AG10803 (cell line): ENCODE data around the gene C10orf53.

ENCODE experiments used
- DNase-seq: peaks from one replicate; pipeline ENCODE4 v3.0.0; 2010; ENCODE audit warnings: low read depth
- H3K4me3 ChIP-seq: 2 replicates; pipeline ENCODE4 v1.5.1; 2011; ENCODE audit warnings: mild to moderate bottlenecking, low read length, control low read depth
- TF ChIP-seq, protein P1 (sequence below): conservative IDR thresholded peaks from 2 replicates; pipeline ENCODE4 v1.5.1; 2011; ENCODE audit warnings: mild to moderate bottlenecking, low read length, control low read depth, inconsistent platforms

The C10orf53 gene

DNA sequence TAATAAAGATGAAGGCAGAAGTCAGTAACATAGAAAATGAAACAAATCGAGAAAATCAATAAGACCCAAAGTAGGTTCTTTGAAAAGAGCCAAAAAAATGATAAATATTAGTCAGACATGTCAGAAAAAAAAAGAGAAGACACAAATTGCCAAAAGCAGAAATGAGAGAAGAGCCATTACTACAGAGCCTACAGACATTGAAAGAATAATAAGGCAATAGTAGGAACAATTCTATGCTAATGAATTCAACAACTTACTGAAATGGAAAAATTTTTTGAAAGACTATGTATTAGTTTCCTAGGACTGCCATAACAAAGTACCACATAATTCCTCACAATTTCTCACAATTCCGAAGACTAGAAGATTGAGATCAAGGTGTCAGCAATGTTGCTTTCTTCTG is 47.1 kb downstream of the C10orf53 start:
- TF ChIP-seq, protein P1, sequence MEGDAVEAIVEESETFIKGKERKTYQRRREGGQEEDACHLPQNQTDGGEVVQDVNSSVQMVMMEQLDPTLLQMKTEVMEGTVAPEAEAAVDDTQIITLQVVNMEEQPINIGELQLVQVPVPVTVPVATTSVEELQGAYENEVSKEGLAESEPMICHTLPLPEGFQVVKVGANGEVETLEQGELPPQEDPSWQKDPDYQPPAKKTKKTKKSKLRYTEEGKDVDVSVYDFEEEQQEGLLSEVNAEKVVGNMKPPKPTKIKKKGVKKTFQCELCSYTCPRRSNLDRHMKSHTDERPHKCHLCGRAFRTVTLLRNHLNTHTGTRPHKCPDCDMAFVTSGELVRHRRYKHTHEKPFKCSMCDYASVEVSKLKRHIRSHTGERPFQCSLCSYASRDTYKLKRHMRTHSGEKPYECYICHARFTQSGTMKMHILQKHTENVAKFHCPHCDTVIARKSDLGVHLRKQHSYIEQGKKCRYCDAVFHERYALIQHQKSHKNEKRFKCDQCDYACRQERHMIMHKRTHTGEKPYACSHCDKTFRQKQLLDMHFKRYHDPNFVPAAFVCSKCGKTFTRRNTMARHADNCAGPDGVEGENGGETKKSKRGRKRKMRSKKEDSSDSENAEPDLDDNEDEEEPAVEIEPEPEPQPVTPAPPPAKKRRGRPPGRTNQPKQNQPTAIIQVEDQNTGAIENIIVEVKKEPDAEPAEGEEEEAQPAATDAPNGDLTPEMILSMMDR: no peak
- no peak overlapping the region for H3K4me3 ChIP-seq
- DNase-seq: no peak

DNA sequence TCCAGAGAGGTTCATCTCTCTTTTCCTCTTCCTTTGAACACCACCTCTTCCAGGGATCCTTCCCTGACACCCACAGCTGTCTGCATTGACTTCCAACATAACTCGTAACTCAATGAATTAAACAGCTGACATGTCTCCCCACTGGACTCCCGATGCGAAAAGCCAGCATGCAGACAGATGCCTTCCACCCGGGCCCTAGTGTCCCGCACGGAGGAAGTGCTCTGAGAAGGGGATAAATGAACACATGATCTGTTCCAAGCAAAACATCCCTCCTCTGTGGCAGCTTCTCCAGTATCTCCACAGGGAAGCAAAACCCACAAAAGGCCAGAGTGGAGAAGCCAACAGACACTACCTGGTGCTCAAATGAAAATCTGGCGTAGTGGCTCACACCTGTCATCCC is 54.4 kb downstream of the C10orf53 start:
- TF ChIP-seq, protein P1: no peak
- DNase-seq: no peak
- H3K4me3 ChIP-seq: no peak overlapping the region

DNA sequence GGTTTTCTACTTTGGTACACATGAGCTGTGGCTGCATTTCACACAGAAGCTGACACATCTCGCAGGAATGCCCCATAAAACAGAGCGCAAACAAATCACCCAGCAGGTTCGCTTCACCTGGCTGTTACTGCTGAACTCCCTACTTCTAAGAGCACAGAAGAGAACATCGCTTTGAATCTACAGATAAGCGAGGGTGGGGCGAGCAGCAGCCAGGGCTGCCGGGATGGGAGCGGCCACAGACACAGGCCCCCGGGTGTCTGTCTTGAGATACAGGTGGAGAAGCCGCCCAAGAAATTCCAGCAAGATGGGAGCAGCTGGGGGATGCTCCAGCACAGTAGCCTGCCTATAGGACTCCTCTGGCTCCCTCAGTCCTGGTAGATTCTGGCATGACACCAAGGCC is 55.2 kb downstream of the C10orf53 start:
- no peak overlapping the region for H3K4me3 ChIP-seq
- no peak for DNase-seq
- TF ChIP-seq, protein P1: no peak

DNA sequence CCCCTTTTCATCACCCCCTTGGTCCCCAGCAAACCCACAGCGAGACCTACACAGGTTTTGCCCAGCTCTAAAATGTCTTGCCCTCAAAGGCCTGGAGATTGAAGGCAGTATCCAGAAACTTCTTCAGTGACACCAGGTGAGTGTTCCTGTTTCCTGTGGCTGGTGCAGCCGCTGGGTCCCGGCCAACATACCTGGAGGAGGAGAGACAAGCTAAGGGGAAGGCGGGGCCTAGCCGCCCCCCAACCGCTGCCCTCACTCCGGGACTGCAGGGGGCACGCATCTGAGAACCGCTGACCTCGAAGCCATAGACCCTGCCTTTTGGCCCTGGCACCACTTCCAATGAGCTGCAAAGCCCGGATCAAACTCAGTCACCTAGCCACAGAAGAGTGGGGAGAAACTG is 55.7 kb downstream of the C10orf53 start:
- TF ChIP-seq, protein P1: no peak
- no peak for DNase-seq
- H3K4me3 ChIP-seq: no peak overlapping the region

DNA sequence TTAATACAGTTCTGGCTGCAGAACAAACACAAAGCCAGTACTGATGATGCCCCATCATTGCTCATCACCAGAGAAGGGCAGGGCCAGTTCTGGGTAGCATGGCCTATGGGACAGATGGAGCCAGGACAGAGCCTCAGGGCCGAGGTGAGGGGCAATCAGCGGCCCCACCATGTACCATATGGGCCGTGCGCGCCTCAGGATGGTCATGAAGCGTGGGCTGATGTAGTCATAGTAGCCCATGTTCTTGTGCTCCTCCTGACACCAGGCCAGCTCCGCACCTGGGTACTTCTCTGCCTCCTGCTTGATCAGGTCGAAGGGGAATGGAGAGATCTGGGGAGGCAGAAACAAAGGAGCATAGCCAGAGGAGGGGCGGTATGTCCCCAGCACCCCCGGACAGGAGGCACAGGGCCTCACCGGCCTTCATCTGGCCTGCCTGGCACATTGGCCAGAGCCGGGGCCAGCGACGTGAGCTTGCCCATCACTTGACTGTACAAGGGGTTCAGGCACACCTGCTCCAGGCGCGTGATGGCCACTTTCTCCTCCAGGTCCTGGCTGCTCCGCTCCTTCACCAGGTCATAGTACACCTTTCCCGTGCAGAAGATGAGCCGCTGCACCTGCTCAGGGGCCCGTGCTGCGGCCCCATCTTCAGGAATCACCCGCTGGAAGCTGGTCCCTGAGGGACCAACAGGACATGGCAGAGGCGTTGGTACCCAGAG is 56.6 kb downstream of the C10orf53 start:
- no peak for DNase-seq
- H3K4me3 ChIP-seq: no peak overlapping the region
- TF ChIP-seq, protein P1: no peak

DNA sequence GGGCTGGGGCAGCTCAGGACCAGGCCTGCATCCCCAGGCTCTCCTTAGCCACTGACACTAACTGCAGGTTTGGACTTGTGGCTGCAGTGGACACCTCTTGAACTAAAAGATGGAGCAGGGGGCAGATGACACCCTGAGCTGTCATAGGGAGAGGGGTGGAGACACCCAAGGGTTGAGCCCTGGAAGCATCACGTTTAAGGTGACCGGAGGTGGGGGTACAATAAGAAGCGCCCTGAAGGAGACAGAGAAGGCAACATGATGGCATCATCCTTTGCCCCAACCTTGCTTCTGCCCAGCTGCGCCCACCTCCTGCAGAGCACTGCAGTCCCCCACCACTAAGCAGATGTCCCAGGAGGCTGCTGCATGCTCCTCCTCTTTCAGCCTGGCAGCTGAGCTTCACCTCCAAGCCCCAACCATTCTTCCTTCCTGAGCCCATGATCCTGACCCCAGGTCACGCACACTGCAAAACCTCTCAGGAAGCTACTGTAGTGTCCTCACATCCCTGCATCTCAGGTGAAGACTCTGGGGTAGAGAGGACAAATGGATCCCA is 57.2 kb downstream of the C10orf53 start:
- TF ChIP-seq, protein P1: no peak
- no peak overlapping the region for H3K4me3 ChIP-seq
- no peak for DNase-seq
